Measurements from ENCODE around the gene GAD2.

DNA sequence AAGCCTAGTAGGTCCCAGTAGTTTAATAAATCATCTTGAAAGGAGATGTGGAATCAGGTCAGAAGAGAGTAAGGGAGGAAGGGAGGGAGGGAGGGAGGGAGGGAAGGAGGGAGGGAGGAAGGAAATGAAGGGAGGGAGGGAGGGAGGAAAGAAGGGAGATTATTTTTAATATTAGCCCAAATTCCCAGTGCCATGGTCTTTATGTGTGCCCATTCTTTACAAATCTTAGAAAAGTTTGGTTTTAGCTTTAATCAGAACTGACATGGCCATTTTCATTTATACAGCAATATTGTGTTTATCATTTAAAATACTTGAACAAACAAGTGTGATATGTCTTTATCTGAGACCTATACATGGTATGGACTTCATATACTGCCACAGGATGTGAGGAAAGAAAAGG lies 86.8 kb downstream of the GAD2 start:
- TF ChIP-seq POLR2A (IDR thresholded peaks at IDR 0.05; ENCODE audit: low read length) (no peak), GATA1 (IDR thresholded peaks at IDR 0.05; ENCODE audit: low read depth, low read length) (no peak)

Data from erythroblast (primary cell).